CD4-positive, alpha-beta T cell treated with Interleukin-2 at 100 ng/mL for 4 hours (primary cell): ENCODE results near the gene USP20.
"Not testable (repeated sequence)": the region's sequence is repeated elsewhere in the genome, so short reads cannot be mapped to it uniquely, and the experiment has no call there.

ENCODE experiments used
- DNase-seq: peaks from one replicate; pipeline ENCODE4 v3.0.0-alpha.2; 2020; ENCODE audit warnings: low spot score

Gene USP20

GRCh38 chr9:129890718-129891299 lies 55.6 kb downstream of the USP20 start:
- DNase-seq, result not testable (repeated sequence)

GRCh38 chr9:129891569-129891968 lies 56.3 kb downstream of the USP20 start:
- peak; percentile 71 for DNase-seq

GRCh38 chr9:129894120-129894823 lies 59.0 kb downstream of the USP20 start:
- peak; percentile 56 for DNase-seq

- peak; percentile 47 for DNase-seq
Measured at GRCh38 chr9:129895376-129896268, 60.4 kb downstream of the USP20 start.

GRCh38 chr9:129897263-129897662 lies 62.0 kb downstream of the USP20 start:
- no peak for DNase-seq

- no peak for DNase-seq
Measured at GRCh38 chr9:129898185-129898584, 62.9 kb downstream of the USP20 start.

GRCh38 chr9:129899620-129900019 lies 64.4 kb downstream of the USP20 start:
- DNase-seq, result no peak

GRCh38 chr9:129900263-129901027 lies 65.2 kb downstream of the USP20 start:
- DNase-seq, result no peak

GRCh38 chr9:129901993-129902739 lies 66.9 kb downstream of the USP20 start:
- no peak for DNase-seq

- DNase-seq, result no peak
Measured at GRCh38 chr9:129902740-129903134, 67.5 kb downstream of the USP20 start.

GRCh38 chr9:129904734-129905133 lies 69.5 kb downstream of the USP20 start:
- DNase-seq, result no peak

- no peak for DNase-seq
Measured at GRCh38 chr9:129906298-129906697, 71.0 kb downstream of the USP20 start.

GRCh38 chr9:129907201-129907600 lies 71.9 kb downstream of the USP20 start:
- no peak for DNase-seq

- no peak for DNase-seq
Measured at GRCh38 chr9:129908906-129909305, 73.6 kb downstream of the USP20 start.

GRCh38 chr9:129909851-129910250 lies 74.6 kb downstream of the USP20 start:
- DNase-seq, result no peak

GRCh38 chr9:129910628-129911567 lies 75.6 kb downstream of the USP20 start:
- peak; percentile 36 for DNase-seq

- DNase-seq, result no peak
Measured at GRCh38 chr9:129914051-129914450, 78.8 kb downstream of the USP20 start.

- DNase-seq, result no peak
Measured at GRCh38 chr9:129916707-129917106, 81.4 kb downstream of the USP20 start.

- no peak for DNase-seq
Measured at GRCh38 chr9:129918296-129918950, 83.2 kb downstream of the USP20 start.

GRCh38 chr9:129919277-129919676 lies 84.0 kb downstream of the USP20 start:
- DNase-seq, result no peak
